ENCODE data around the gene ZBTB7C. TPM values are rescaled to one million over a fixed set of nuclear protein-coding genes. Genes with fewer than 3 reads are reported as not detected.

The ZBTB7C gene
- total RNA-seq, 2 experiments from 2014 or later = not detected

DNA sequence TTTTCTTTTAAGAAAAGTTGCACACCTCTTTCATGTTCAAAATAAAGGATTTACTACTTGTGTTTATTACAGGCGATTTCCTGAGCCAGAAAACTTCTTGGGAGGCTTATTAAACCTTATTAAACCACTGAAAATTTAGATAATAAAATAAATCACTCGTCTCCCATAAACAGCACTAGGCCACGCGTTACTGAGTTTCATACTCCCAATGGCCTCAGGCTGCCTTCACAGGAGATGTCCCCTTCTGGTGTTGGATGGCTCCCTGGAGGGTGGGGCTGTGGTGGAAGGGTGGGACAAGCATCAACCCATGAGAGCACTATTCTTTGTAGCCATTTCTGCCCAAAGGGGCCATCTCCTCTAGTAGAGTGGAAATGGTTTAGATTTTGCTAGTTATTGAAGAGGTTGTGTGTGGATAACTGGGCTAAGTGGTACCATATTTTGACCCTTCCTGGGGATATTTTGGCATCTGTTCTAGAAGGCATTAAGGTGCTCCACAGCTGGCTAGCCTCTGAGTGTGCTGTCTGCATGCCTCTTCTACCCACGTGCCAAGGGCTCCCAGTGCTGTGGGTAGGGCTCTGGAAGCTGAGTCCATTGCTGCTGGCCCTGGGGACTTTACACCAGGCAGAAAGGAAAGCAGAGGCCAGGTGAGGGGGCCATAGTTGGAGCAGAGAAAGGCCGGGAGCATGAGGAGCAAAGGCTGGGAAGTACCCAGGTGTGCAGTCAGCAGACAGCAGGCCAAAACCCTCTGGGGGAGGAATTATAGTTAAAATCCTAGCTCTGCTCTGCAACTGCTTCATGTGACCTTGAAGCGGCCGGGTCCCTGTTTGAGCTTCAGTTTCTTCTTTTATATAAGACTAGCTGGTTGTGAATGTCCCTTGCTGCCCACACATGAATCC is 357.0 kb downstream of the ZBTB7C start:
- no peak for ATAC-seq
- CTCF ChIA-PET = no interaction called here

DNA sequence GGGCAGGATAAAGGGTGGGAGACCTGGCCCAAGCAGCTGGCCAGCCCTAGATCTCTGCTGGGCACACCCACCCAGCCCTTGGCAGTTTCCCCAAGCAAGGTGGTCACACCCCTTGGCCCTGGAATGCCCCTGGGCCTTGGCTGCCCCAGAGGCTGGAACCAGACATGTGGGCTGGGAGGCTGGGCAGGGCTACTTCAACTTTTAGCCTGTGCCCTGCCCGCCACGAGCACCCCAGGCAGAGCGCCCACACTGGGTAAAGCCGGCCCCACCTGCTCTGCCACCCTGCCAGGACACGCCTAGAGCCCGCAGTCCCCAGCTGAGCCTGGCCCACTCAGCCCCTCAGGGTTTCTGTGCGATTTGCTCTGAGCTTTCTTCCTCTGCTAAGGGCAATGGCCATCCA is 359.0 kb downstream of the ZBTB7C start:
- intact Hi-C loops (cut with micrococcal nuclease) = no loop called here

More for the DNA sequence above, 357.0 kb downstream of the ZBTB7C start:
- peaks cover 24% of the 10 kb centered on the region for H3K27me3 Mint-ChIP-seq
- TF ChIP-seq, protein P1, sequence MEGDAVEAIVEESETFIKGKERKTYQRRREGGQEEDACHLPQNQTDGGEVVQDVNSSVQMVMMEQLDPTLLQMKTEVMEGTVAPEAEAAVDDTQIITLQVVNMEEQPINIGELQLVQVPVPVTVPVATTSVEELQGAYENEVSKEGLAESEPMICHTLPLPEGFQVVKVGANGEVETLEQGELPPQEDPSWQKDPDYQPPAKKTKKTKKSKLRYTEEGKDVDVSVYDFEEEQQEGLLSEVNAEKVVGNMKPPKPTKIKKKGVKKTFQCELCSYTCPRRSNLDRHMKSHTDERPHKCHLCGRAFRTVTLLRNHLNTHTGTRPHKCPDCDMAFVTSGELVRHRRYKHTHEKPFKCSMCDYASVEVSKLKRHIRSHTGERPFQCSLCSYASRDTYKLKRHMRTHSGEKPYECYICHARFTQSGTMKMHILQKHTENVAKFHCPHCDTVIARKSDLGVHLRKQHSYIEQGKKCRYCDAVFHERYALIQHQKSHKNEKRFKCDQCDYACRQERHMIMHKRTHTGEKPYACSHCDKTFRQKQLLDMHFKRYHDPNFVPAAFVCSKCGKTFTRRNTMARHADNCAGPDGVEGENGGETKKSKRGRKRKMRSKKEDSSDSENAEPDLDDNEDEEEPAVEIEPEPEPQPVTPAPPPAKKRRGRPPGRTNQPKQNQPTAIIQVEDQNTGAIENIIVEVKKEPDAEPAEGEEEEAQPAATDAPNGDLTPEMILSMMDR (IDR thresholded peaks at IDR 0.05) = no peak
- DNase-seq = no peak
- intact Hi-C loops (cut with micrococcal nuclease) = no loop called here
- no peaks in the 10 kb centered on the region for H3K4me1 Mint-ChIP-seq (ENCODE audit: low read depth)
- H3K27ac Mint-ChIP-seq = no peak overlapping the region
- H3K9me3 Mint-ChIP-seq = no peaks in the 10 kb centered on the region
- POLR2A ChIA-PET = no interaction called here
- no peak overlapping the region for H3K4me3 Mint-ChIP-seq
- no peaks in the 10 kb centered on the region for H3K36me3 Mint-ChIP-seq (ENCODE audit: low read depth)

DNA sequence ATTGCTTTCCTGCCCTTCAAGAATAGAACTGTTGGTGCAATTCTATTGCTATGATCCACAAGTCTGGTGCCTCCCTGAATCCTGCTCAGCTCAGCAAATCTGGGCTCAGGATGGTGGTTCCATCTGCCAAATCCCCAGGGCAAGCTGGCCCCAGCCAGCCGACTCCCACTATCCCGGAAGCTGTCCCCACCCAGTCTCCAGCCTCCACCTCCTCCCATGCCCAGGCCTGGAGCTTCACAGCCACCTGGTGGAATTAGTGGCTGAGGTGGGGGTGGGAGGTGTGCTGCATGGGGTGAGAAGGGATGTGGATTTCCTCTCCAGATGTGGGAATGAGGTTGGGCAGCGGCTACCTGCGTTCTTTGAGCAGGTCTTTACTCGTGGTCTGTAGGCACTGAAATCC is 359.4 kb downstream of the ZBTB7C start:
- ATAC-seq (no peak), DNase-seq (no peak)
- Mint-ChIP-seq H3K36me3 (ENCODE audit: low read depth) (no peaks in the 10 kb centered on the region), H3K27ac (no peak overlapping the region), H3K27me3 (peaks cover 19% of the 10 kb centered on the region), H3K4me1 (ENCODE audit: low read depth) (no peaks in the 10 kb centered on the region), H3K9me3 (no peaks in the 10 kb centered on the region), H3K4me3 (no peak overlapping the region)
- TF ChIP-seq, protein P1 (IDR thresholded peaks at IDR 0.05) = no peak
- POLR2A ChIA-PET = no interaction called here
- CTCF ChIA-PET = interaction anchor here (0.6 kb wide), 1 partner anchor 17 kb away, joined by 3 read pairs; no protein-coding TSS in a partner anchor
- intact Hi-C loops (cut with micrococcal nuclease) = no loop called here

More for the DNA sequence above, 359.0 kb downstream of the ZBTB7C start:
- ATAC-seq = no peak
- DNase-seq = no peak
- Mint-ChIP-seq H3K27ac (no peak overlapping the region), H3K4me1 (ENCODE audit: low read depth) (no peaks in the 10 kb centered on the region), H3K36me3 (ENCODE audit: low read depth) (no peaks in the 10 kb centered on the region), H3K27me3 (peaks cover 21% of the 10 kb centered on the region), H3K9me3 (no peaks in the 10 kb centered on the region), H3K4me3 (no peak overlapping the region)
- CTCF ChIA-PET = no interaction called here
- TF ChIP-seq, protein P1 (IDR thresholded peaks at IDR 0.05) = no peak
- POLR2A ChIA-PET = no interaction called here

DNA sequence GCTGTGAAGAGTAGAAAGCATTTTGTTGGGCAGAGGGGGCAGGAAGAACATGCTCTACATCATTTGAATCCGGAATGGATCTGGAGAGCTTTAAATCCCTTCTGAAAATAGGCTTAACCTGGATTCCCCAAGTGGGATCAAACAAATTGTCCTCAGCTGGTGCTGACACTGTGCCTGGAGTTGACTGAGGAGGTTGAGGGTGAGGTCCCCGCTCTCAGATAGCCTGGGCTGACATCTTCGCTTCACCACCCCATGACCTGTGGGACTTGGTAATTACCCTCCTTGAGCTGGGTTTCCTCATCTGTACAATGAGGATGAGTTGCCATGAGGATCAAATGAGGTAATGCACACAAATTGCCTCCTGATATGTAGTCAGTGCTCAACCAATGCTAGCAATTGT is 360.9 kb downstream of the ZBTB7C start:
- H3K9me3 Mint-ChIP-seq = no peaks in the 10 kb centered on the region
- H3K27me3 Mint-ChIP-seq = peaks cover 10% of the 10 kb centered on the region
- ChIA-PET CTCF (no interaction called here), POLR2A (no interaction called here)
- ATAC-seq (no peak), DNase-seq (no peak)
- H3K4me1 Mint-ChIP-seq (ENCODE audit: low read depth) = no peaks in the 10 kb centered on the region
- no peak overlapping the region for H3K27ac Mint-ChIP-seq
- H3K4me3 Mint-ChIP-seq = no peak overlapping the region
- TF ChIP-seq, protein P1 (IDR thresholded peaks at IDR 0.05) = no peak
- H3K36me3 Mint-ChIP-seq (ENCODE audit: low read depth) = no peaks in the 10 kb centered on the region
- intact Hi-C loops (cut with micrococcal nuclease) = no loop called here

DNA sequence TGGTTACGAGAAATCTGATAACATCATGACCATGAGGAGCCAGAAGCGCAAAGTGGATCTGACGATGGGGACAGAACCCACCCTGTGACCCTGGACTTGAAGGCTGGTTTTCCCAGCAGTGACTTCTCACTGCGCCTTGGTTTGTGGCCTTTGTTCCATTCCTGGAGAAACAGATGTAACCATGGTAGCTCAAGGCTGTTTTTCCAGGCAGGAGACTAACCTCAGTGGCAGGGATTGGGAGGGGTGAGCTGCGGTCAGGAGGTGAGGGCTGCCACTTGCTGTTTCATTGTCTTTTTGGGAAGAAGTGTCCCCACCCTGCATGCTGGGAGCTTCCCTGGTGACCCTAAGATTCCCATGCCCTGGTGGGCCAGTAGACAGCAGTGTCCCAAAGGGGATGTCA is 362.3 kb downstream of the ZBTB7C start:
- CTCF ChIA-PET = interaction anchor here (0.8 to 1.3 kb wide), 2 partner anchors 16 to 274 kb away, joined by 3 read pairs; no protein-coding TSS in a partner anchor
- POLR2A ChIA-PET = no interaction called here
- no peak overlapping the region for H3K27ac Mint-ChIP-seq

More for the DNA sequence above, 362.3 kb downstream of the ZBTB7C start:
- no peaks in the 10 kb centered on the region for H3K4me1 Mint-ChIP-seq (ENCODE audit: low read depth)
- DNase-seq = no peak
- no peaks in the 10 kb centered on the region for H3K36me3 Mint-ChIP-seq (ENCODE audit: low read depth)
- no peaks in the 10 kb centered on the region for H3K9me3 Mint-ChIP-seq
- intact Hi-C loops (cut with micrococcal nuclease) = no loop called here
- peaks cover 7% of the 10 kb centered on the region for H3K27me3 Mint-ChIP-seq
- H3K4me3 Mint-ChIP-seq = no peak overlapping the region
- ATAC-seq = no peak
- TF ChIP-seq, protein P1 (IDR thresholded peaks at IDR 0.05) = no peak

Measured in activated CD8-positive, alpha-beta T cell treated with anti-CD3 and anti-CD28 coated beads for 36 hours (primary cell).